HG03520 (cell line): ENCODE measurements around the gene ASIC1.

Source experiments
- ATAC-seq: cut with Tn5 transposase; IDR thresholded peaks from one replicate; pipeline ENCODE4 v1.9.1; 2021; ENCODE audit warnings: mild to moderate bottlenecking, moderate library complexity; ENCODE audit not compliant: unreplicated experiment

Gene ASIC1

GRCh38 chr12:50060120-50060468, 2.7 kb downstream of the ASIC1 start:
- no peak for ATAC-seq

DNA sequence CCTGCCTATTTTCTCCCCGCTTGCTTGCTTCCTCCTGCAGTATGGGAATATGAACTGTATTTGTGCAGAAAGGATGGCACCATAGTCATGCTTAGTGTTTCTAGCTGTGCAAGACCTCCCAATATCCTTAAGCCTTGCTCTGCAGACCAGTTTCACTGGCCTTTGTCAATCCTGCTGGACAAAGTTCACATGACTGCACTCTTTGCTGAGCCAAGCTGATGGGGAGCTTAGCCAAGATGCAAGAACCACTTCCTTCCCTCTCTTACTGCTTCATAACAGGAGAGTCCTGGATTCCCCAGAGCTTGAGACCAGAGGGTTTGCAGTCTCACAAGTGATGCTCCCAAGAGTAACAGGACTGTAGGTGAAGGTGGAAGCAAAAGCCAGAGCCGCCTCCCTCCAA, 3.8 kb downstream of the ASIC1 start:
- ATAC-seq: no peak

GRCh38 chr12:50061946-50062686, 4.7 kb downstream of the ASIC1 start:
- ATAC-seq: no peak

- ATAC-seq: no peak
Measured at GRCh38 chr12:50062728-50063460, 5.5 kb downstream of the ASIC1 start.

DNA sequence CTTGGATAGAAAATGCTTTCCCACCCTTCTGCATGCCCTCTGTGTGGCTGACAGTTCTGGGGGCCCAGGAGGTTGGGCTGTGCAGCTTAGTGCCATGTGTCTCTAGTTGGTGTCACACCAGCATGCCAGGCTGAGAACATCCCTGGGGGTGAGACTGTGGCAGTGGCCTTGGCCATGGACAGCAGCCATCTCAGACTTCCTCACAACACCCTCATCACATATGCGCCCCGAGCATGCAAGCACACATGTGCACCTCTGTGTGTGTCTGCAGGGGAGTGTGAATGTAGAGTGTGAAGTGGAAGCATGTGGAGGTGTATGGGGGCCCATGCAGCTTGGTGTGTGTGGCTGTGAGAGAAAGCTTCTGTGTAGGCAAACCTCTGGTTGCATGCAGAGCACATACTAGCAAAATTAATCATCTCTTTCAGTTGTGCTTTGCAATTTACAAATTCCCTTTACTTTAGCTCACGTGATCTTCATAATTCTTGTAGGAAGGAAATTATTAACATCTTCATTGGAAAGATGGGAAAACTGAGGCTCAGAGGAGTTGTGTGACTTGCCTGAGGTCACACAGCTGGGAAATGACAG, 8.4 kb downstream of the ASIC1 start:
- no peak for ATAC-seq

GRCh38 chr12:50066402-50066801, 9.0 kb downstream of the ASIC1 start:
- ATAC-seq: no peak

GRCh38 chr12:50069069-50069468, 11.7 kb downstream of the ASIC1 start:
- ATAC-seq: no peak

DNA sequence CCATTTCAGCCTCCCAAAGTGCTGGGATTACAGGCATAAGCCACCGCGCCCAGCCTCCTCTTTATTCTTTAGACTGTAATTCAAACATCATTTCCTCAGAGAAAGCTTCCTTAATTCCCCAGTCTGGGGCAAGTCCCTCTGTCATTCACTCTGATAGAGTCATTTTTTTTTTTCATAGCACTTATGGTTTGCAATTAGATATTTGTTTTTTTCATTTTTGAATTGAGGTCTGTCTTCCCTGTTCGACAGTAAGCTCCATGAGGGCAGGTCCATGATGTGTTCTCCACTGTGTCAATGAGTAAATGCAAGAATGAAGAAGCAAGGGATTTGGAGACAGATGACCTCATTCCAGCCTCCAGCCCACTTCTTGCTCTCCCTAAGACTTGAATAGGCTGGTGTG, 12.1 kb downstream of the ASIC1 start:
- no peak for ATAC-seq

GRCh38 chr12:50070314-50071060, 13.1 kb downstream of the ASIC1 start:
- ATAC-seq: no peak

DNA sequence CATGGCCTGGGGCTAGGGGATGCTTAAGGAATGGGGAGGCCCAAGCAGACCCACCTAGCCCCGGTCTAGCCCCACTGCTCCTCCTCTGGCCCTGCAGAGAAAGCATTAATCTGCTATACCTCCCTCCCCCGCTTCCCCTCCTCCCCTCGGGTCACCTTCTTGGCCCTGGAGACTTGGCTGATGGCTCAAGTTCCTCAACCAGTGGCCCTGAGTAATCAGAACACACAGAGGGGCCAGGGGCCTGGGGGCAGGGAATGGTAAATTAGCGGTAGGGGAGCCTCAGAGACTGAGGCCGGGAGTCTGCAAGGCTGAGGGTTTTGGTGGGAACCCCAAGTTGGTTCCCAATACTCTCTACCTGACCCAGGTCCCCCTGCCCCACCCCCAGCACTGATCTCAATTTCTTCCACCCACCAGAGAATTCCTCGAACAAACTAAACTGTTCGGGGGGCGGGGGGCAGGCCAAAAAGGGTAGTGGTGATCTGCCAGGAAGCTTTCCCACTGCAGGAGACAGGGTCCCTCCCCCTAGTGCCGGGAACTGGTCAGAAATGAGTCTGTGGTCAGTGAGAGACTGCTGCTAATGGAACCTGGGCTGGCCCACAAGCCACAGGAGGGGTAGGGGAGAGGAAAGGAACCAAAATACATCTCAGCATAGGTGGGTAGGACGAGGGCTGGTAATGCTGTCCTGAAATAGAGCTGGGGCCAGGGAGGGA, 15.0 kb downstream of the ASIC1 start:
- ATAC-seq: no peak

GRCh38 chr12:50073206-50073605, 15.8 kb downstream of the ASIC1 start:
- ATAC-seq: no peak

DNA sequence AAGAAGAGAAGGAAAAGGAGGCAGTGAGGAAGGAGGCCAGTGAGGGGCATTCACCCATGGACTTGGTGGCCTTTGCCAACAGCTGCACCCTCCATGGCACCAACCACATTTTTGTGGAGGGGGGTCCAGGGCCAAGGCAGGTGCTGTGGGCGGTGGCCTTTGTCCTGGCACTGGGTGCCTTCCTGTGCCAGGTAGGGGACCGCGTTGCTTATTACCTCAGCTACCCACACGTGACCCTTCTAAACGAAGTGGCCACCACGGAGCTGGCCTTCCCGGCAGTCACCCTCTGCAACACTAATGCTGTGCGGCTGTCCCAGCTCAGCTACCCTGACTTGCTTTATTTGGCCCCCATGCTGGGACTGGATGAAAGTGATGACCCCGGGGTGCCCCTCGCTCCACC, 16.3 kb downstream of the ASIC1 start:
- no peak for ATAC-seq

- ATAC-seq: peak; percentile 61
Measured at GRCh38 chr12:50074936-50075807, 17.8 kb downstream of the ASIC1 start.

GRCh38 chr12:50075808-50076170, 18.4 kb downstream of the ASIC1 start:
- no peak for ATAC-seq

DNA sequence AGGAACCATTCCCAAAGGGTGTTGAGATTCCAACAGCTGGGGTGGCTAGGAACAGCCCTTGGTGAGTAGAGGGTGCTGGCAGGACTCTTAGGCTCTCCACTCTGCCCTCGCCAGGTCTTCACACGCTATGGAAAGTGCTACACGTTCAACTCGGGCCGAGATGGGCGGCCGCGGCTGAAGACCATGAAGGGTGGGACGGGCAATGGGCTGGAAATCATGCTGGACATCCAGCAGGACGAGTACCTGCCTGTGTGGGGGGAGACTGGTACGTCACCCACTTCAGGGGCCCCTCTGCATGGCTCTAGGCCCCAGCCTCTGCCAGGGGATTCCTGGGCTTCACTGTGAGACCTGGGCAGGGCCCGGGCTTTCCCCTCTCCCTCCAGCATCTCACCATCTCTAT, 19.7 kb downstream of the ASIC1 start:
- no peak for ATAC-seq

GRCh38 chr12:50078281-50078680, 20.9 kb downstream of the ASIC1 start:
- no peak for ATAC-seq

- ATAC-seq: no peak
Measured at GRCh38 chr12:50079771-50080170, 22.4 kb downstream of the ASIC1 start.

DNA sequence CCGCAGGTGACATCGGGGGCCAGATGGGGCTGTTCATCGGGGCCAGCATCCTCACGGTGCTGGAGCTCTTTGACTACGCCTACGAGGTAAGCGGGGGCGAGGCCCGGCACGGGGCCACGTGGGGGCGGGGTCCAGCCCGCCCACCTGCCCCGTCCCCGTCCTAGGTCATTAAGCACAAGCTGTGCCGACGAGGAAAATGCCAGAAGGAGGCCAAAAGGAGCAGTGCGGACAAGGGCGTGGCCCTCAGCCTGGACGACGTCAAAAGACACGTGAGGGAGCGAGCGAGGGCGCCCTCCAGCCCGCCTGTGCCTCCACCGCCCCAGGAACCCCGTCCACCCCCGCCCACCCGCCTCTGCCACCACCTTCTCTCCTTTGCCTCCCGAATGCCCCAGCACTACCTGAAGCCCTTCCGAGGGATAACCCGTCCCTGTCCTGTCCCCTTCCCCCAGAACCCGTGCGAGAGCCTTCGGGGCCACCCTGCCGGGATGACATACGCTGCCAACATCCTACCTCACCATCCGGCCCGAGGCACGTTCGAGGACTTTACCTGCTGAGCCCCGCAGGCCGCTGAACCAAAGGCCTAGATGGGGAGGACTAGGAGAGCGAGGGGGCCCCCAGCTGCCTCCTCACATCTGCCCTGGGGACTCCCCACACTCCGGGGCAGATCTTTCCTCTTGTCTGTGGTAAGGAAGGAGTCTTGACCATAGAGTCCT, 23.9 kb downstream of the ASIC1 start:
- ATAC-seq: no peak

- ATAC-seq: no peak
Measured at GRCh38 chr12:50082644-50083043, 25.2 kb downstream of the ASIC1 start.
